ENCODE results near the gene RNF181.

DNA sequence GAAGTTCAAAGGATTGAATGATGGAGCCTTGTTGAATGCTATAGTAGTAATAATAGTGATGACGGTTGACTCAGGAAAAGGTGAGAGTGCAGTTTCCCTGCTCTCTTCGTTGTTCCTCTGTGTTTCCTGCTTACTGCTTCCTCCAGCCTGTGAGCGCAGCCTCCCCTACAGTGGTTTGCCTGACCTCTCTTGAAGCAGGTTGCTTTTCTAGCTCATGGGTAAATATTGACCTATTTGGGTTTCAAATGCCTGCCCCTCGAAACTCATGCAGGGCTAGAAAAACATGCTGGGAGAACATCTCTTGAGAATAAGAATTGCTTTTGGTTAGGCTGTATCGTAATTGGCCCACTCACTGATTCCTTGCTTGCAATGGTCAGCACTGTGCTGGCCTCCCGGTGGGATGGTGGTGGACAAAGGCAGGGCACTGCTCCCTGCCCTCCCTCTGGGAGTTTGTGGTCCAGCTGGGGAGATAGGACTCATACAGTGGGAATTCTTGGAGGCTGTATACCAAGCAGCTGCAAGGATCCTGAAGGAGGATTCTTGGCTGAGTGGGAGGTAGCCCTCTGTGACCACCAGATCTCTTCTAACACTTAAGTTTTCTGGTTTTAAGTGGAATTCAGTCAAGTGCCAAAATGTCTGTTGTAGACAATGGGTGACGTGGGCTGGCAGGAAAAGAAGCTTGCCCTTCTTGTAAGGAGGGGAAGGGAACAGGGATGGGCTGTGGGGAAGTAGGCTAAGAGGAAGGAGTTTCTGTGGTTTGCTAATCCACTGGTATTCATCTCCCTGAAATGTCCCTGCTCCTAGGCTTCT, 5.4 kb upstream of the RNF181 start:
- TF ChIP-seq, protein P1, sequence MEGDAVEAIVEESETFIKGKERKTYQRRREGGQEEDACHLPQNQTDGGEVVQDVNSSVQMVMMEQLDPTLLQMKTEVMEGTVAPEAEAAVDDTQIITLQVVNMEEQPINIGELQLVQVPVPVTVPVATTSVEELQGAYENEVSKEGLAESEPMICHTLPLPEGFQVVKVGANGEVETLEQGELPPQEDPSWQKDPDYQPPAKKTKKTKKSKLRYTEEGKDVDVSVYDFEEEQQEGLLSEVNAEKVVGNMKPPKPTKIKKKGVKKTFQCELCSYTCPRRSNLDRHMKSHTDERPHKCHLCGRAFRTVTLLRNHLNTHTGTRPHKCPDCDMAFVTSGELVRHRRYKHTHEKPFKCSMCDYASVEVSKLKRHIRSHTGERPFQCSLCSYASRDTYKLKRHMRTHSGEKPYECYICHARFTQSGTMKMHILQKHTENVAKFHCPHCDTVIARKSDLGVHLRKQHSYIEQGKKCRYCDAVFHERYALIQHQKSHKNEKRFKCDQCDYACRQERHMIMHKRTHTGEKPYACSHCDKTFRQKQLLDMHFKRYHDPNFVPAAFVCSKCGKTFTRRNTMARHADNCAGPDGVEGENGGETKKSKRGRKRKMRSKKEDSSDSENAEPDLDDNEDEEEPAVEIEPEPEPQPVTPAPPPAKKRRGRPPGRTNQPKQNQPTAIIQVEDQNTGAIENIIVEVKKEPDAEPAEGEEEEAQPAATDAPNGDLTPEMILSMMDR (IDR thresholded peaks at IDR 0.05) = no peak
- no peak for TF ChIP-seq POLR2A (IDR thresholded peaks at IDR 0.05)

All from testis (tissue), 2 donors.